ENCODE results near the gene CENPB.

GRCh38 chr20:3778976-3779375 lies 7.6 kb downstream of the CENPB start:
- TF ChIP-seq CTCF (conservative IDR thresholded peaks at IDR 0.05; ENCODE audit: low read depth, low read length) = no peak
- no peak for TF ChIP-seq EZH2 (IDR thresholded peaks at IDR 0.05; ENCODE audit: borderline replicate concordance, low read depth, low read length, poor library complexity, severe bottlenecking)
